Ishikawa (cell line): ENCODE measurements around the gene PDGFC.

ENCODE experiments used
- CEBPB ChIP-seq: IDR thresholded peaks from 2 replicates; pipeline ENCODE4 v1.6.1; 2012
- EP300 ChIP-seq: IDR thresholded peaks from 2 replicates; pipeline ENCODE4 v1.6.1; 2012; ENCODE audit warnings: borderline replicate concordance
- RAD21 ChIP-seq: IDR thresholded peaks from 2 replicates; pipeline ENCODE4 v1.6.1; 2012; ENCODE audit warnings: low read depth
- TF ChIP-seq, protein P1 (sequence below): IDR thresholded peaks from 2 replicates; pipeline ENCODE4 v1.6.1; 2012
- TF ChIP-seq, protein P2 (sequence below): IDR thresholded peaks from 2 replicates; pipeline ENCODE4 v1.6.1; 2012; ENCODE audit warnings: low read depth, mild to moderate bottlenecking

DNA sequence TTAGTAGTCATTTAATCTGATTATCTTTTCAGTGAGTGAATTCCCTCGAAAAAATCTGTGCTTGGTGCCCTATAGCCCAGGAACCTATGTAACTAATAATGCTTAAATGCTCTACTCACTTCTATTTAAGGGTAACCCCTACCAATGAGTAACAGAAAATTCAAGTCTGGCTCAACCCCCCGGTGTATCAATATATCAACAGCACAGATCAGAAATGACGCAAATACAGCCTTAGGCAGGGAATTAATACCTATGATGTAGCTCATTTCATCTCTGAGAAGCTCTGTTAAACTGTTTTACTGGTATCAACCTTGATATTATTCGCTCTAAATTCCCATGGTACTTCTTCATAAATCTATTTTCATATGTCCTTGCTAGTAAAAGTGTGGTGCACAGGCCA, 28.6 kb downstream of the PDGFC start:
- no peak for TF ChIP-seq RAD21
- TF ChIP-seq EP300 = no peak
- no peak for TF ChIP-seq CEBPB
- TF ChIP-seq, protein P1, sequence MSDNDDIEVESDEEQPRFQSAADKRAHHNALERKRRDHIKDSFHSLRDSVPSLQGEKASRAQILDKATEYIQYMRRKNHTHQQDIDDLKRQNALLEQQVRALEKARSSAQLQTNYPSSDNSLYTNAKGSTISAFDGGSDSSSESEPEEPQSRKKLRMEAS = no peak
- TF ChIP-seq, protein P2, sequence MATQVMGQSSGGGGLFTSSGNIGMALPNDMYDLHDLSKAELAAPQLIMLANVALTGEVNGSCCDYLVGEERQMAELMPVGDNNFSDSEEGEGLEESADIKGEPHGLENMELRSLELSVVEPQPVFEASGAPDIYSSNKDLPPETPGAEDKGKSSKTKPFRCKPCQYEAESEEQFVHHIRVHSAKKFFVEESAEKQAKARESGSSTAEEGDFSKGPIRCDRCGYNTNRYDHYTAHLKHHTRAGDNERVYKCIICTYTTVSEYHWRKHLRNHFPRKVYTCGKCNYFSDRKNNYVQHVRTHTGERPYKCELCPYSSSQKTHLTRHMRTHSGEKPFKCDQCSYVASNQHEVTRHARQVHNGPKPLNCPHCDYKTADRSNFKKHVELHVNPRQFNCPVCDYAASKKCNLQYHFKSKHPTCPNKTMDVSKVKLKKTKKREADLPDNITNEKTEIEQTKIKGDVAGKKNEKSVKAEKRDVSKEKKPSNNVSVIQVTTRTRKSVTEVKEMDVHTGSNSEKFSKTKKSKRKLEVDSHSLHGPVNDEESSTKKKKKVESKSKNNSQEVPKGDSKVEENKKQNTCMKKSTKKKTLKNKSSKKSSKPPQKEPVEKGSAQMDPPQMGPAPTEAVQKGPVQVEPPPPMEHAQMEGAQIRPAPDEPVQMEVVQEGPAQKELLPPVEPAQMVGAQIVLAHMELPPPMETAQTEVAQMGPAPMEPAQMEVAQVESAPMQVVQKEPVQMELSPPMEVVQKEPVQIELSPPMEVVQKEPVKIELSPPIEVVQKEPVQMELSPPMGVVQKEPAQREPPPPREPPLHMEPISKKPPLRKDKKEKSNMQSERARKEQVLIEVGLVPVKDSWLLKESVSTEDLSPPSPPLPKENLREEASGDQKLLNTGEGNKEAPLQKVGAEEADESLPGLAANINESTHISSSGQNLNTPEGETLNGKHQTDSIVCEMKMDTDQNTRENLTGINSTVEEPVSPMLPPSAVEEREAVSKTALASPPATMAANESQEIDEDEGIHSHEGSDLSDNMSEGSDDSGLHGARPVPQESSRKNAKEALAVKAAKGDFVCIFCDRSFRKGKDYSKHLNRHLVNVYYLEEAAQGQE = no peak
